ENCODE data around the gene OSCP1.

DNA sequence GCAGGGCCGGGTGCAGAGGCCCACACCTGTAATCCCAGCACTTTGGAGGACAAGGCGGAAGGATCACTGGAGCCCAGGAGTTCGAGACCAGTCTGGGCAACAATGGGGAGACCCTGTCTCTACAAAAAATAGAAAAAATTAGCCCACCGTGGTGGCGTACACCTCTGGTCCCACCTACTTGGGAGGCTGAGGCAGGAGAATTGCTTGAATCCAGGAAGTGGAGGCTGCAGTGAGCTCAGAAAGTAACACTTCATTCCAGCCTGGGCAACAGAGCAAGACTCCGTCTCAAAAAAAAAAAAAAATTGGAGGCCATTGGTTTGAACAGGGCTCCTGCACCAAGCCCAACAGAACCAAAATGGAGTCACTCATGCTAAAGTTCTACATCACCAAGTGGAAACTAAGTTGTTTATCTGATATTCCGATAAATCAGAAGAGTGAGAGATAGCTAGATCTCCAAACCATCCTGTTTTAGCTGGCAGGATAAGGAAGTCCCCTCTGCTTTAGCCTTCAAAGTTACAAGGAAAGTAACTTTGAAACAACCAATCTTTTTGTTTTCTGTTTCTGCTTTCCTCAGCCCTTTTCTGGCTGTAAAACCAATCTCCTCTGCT, 51.8 kb downstream of the OSCP1 start:
- TF ChIP-seq POLR2A (IDR thresholded peaks at IDR 0.05; ENCODE audit: low read depth, low read length) (no peak), POLR2AphosphoS5 (IDR thresholded peaks at IDR 0.05; ENCODE audit: low read depth, low read length) (no peak), TAF1 (IDR thresholded peaks at IDR 0.05; ENCODE audit: borderline replicate concordance, low read depth, low read length) (no peak)
